IMR-90 (cell line): Measurements from ENCODE around the gene ANK3.

Experiments used
- BHLHE40 ChIP-seq: fragments of 150-350 bp; IDR thresholded peaks from 2 replicates; pipeline ENCODE4 v1.6.1; 2016; ENCODE audit warnings: mild to moderate bottlenecking, low read depth, low read length
- CEBPB ChIP-seq: IDR thresholded peaks from 2 replicates; pipeline ENCODE4 v1.6.1; 2012; ENCODE audit warnings: low read depth, low read length, improper control_type of control experiment
- CTCF ChIP-seq: conservative IDR thresholded peaks from 2 replicates; pipeline ENCODE4 v1.5.1; 2012; ENCODE audit warnings: mild to moderate bottlenecking, low read depth, low read length, improper control_type of control experiment
- ELK1 ChIP-seq: fragments of 150-350 bp; IDR thresholded peaks from 2 replicates; pipeline ENCODE4 v1.6.1; 2016; ENCODE audit warnings: low read depth, mild to moderate bottlenecking, low read length, moderate library complexity, borderline replicate concordance
- FOS ChIP-seq: fragments of 150-350 bp; IDR thresholded peaks from 2 replicates; pipeline ENCODE4 v1.6.1; 2016; ENCODE audit warnings: low read depth, low read length
- MAZ ChIP-seq: IDR thresholded peaks from 2 replicates; pipeline ENCODE4 v1.6.1; 2012; ENCODE audit warnings: low read depth, mild to moderate bottlenecking, low read length, improper control_type of control experiment, moderate library complexity, borderline replicate concordance
- MXI1 ChIP-seq: IDR thresholded peaks from 2 replicates; pipeline ENCODE4 v1.6.1; 2012; ENCODE audit warnings: low read depth, mild to moderate bottlenecking, low read length, moderate library complexity, borderline replicate concordance
- POLR2A ChIP-seq: IDR thresholded peaks from 2 replicates; pipeline ENCODE4 v1.6.1; 2012; ENCODE audit warnings: mild to moderate bottlenecking, low read depth, low read length
- RAD21 ChIP-seq: IDR thresholded peaks from 2 replicates; pipeline ENCODE4 v1.6.1; 2012; ENCODE audit warnings: low read length, improper control_type of control experiment
- RCOR1 ChIP-seq: IDR thresholded peaks from 2 replicates; pipeline ENCODE4 v1.6.1; 2012; ENCODE audit warnings: mild to moderate bottlenecking, low read length, improper control_type of control experiment; ENCODE audit not compliant: insufficient replicate concordance
- RFX5 ChIP-seq: IDR thresholded peaks from 2 replicates; pipeline ENCODE4 v1.8.0; 2012; ENCODE audit warnings: low read depth, mild to moderate bottlenecking, low read length, moderate library complexity
- SMC3 ChIP-seq: fragments of 150-350 bp; IDR thresholded peaks from 2 replicates; pipeline ENCODE4 v1.6.1; 2016; ENCODE audit warnings: low read depth, mild to moderate bottlenecking, antibody characterized with exemption, low read length, moderate library complexity
- USF2 ChIP-seq: fragments of 150-350 bp; IDR thresholded peaks from 2 replicates; pipeline ENCODE4 v1.6.1; 2017; ENCODE audit warnings: mild to moderate bottlenecking, antibody characterized with exemption, low read length, low read depth

- TF ChIP-seq CTCF (no peak), FOS (no peak), SMC3 (no peak), POLR2A (no peak), USF2 (no peak), CEBPB (no peak), RFX5 (no peak), RAD21 (no peak), MXI1 (no peak), RCOR1 (no peak), MAZ (no peak), BHLHE40 (no peak), ELK1 (no peak)
Measured at GRCh38 chr10:60282771-60283353, 106.8 kb downstream of the ANK3 start.
